Skeletal muscle cell (primary cell): ENCODE data around the gene ZNF296.

ENCODE experiments used
- DNase-seq: peaks from one replicate; pipeline ENCODE4 v3.0.0-alpha.2; 2010; ENCODE audit warnings: low read depth
- H3K4me3 ChIP-seq: 2 replicates; pipeline ENCODE4 v1.5.1; 2011; ENCODE audit warnings: low read depth, mild to moderate bottlenecking, control low read depth, low read length, moderate library complexity

The ZNF296 gene

GRCh38 chr19:45038931-45039893 is 37.1 kb downstream of the ZNF296 start, which contains the start of gene CLASRP:
Gene CLASRP (plus strand): TSS chr19:45039045. CDS start chr19:45040213, 1,168 bp downstream.
- peak; percentile 54 for DNase-seq
- H3K4me3 ChIP-seq = peak within 1 kb of the TSS; percentile 89

- no peak for DNase-seq
- H3K4me3 ChIP-seq = no peak overlapping the region
Measured at GRCh38 chr19:45037393-45038169, 38.7 kb downstream of the ZNF296 start.

DNA sequence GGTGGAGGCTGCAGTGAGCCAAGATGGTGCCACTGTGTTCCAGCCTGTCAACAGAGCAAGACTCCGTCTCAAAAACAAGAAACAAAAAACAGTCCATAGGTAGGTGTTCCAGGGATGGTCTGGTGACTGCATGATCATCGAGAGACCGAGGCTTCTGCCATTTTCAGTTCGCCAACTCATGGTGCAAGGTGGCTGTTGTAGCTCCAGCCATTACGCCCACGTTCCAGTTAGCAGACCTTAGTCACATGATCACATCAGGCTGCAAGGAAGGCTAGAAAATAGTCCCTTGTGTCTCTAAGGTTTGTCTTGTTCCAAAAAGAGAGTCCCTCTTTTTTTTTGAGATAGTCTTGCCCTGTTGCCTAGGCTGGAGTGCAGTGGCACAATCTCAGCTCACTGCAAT is 40.5 kb downstream of the ZNF296 start:
- no peak overlapping the region for H3K4me3 ChIP-seq
- no peak for DNase-seq

DNA sequence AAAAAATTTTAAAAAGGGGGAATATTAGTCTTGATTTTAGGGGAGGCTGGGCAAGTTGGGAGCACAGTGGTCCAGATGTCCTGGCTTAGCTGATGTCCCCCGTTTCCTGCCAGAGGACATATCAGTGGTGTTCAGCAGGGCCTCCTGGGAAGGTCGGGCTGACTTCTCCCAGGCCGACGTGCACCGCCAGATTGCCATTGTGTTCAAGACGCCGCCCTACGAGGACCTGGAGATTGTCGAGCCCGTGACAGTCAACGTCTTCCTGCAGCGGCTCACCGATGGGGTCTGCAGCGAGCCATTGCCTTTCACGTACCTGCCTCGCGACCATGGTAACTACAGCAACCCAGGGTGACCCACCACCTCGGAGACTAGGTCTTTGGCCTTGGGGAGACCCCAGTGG is 43.9 kb downstream of the ZNF296 start:
- DNase-seq = no peak
- H3K4me3 ChIP-seq = no peak overlapping the region

DNA sequence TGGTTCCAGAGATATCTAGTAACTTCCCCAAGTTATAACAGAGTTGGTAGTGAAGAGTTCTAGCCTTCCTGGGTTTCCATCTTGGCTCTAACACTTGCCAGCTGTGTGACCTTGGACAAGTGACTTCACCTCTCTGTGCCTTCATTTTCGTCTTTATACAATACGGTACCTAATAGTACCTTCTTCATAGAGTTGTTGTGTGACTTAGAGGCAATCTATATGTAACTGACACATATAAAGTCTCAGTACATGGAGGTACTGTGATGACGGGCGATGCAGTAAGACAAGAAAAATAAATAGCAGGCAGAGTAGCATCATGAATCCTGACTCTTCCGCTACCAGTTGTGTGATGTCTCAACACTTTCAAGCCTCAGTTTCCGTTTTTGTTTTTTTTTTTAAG is 45.5 kb downstream of the ZNF296 start:
- no peak for DNase-seq
- H3K4me3 ChIP-seq = no peak overlapping the region

DNA sequence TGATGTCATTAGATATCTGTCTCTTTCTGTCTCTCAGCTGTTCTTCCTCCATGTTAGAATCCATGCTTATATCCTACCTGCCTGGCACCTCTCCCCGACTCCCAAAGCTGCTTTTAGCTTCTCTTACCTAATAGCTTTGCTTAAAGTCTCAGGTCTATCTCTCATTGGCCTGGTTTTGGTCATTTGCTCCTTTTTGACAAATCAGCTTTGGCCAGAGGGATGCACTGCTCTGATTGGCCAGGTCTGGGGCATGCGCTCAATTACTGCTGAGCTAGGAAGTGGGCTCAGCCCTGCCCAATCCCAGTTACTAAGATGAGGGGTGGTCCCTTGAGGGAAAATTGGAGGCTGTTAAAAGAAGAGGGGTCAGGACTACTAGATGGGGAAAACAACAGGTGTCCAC is 48.9 kb downstream of the ZNF296 start:
- no peak overlapping the region for H3K4me3 ChIP-seq
- DNase-seq = no peak

DNA sequence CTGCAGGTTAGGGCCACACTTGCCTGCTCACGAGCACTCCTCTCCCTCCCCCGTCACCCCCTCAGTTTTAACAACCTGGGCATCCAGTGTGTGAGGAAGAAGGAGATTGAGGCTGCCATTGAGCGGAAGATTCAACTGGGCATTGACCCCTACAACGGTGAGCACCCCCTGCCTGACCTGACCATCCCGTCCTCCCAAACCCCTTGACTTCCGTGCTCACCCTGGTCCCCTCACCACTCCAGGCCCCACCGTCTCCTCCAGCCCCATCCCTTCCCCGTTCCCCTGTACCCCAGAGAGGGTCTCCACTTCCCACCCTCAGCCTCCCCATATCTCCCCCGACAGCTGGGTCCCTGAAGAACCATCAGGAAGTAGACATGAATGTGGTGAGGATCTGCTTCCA is 51.0 kb downstream of the ZNF296 start:
- no peak for DNase-seq
- H3K4me3 ChIP-seq = no peak overlapping the region

DNA sequence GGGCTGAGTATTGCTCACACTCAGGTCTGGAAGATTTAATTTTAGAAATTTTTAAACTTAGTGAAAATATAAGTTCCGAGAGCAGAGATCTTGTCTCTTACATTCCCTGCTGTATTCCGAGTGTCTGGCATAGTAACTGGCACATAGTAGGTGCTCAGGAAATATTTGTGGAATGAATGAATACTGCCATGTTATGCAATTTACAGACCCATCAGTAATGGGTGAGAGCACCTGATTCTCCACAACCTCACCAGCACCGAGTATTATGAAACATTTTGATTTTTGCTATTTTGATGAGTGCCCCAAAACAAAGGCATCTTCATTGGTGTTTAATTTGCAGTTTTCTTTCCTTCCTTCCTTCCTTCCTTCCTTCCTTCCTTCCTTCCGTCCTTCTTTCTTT is 53.2 kb downstream of the ZNF296 start:
- no peak for DNase-seq
- H3K4me3 ChIP-seq = no peak overlapping the region

- no peak overlapping the region for H3K4me3 ChIP-seq
- no peak for DNase-seq
Measured at GRCh38 chr19:45021971-45022370, 54.3 kb downstream of the ZNF296 start.
